ENCODE data around the gene RHBDD3. TPM values are rescaled to one million over a fixed set of nuclear protein-coding genes. Genes with fewer than 3 reads are reported as not detected.

Gene RHBDD3
- total and polyA plus RNA-seq, 2 of the 8 experiments (the other 6 are each of a cell fraction or from before 2014, with no cell fraction given), result 72.1 to 117 TPM

DNA sequence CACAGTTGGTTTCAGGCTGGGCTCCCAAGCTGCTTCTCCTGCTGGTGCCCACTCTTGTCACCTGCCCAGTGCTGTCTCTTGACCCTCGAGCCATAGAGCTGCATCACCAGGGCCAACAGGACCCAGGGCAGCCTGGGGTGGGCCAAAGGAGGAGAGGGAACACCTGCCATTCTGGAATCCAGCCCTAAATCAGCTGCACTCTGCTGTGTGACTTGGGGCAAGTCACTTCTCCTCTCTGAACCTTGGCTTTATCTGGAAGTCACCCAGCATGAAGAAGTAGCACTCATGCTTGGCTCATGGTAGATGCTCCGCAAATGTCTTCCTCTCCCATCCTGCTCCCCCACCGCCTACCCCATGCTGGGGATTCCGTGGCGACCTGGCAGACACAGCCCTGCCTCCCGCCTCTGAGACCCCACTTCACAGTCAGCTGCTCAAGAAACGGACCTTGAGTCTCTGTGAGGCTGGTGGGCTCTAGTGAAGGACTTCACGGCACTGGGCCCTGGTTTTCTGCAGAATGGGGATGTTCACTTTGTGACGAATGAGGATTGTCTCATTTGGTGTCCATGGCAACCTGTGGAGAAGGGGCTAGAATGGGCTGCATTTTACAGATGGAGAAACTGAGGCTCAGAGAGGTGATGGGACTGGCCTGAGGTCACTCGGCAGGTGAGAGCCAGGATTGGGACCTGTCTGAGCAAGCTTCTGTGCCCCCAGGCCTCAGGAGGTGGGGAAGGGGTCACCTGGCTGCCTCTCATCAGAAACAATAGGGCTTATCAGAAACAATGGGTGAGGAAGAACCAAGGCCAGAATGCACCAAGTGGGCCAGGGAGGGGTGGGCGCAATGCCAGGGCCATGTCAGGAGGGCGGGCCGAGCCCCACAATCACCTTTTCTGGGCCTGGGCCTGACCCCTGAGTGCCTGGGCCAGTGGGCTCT, 49.7 kb downstream of the RHBDD3 start (continued):
- no peak for TF ChIP-seq ASH2L (IDR thresholded peaks at IDR 0.05; ENCODE audit: low read length)
